Hepatocyte (in vitro differentiated cells): Measurements from ENCODE around the gene CD52. TPM values are rescaled to one million over a fixed set of nuclear protein-coding genes. Genes with fewer than 3 reads are reported as not detected.

Experiments used
- DNase-seq: peaks from one replicate; pipeline ENCODE4 v3.0.0-alpha.2; 2016; ENCODE audit warnings: low spot score
- H2AFZ ChIP-seq: fragments of 200-600 bp; sonication (generic); 2 replicates; pipeline ENCODE4 v1.6.0; 2016; ENCODE audit warnings: antibody characterized with exemption, mild to moderate bottlenecking
- H3K27ac ChIP-seq: fragments of 200-600 bp; sonication (generic); 2 replicates; pipeline ENCODE4 v1.5.1; 2016; ENCODE audit warnings: mild to moderate bottlenecking
- H3K27me3 ChIP-seq: fragments of 200-600 bp; sonication (generic); 2 replicates; pipeline ENCODE4 v1.6.1; 2016
- H3K36me3 ChIP-seq: fragments of 200-600 bp; sonication (generic); replicated peaks from 2 replicates; pipeline ENCODE4 v1.5.1; 2016; ENCODE audit warnings: low read depth; ENCODE audit not compliant: insufficient read depth
- H3K4me1 ChIP-seq: fragments of 200-600 bp; sonication (generic); 2 replicates; pipeline ENCODE4 v1.5.1; 2016; ENCODE audit warnings: mild to moderate bottlenecking, moderate library complexity; ENCODE audit not compliant: insufficient read depth
- H3K4me2 ChIP-seq: fragments of 200-600 bp; sonication (generic); 2 replicates; pipeline ENCODE4 v1.6.0; 2016
- H3K4me3 ChIP-seq: fragments of 200-600 bp; sonication (generic); 2 replicates; pipeline ENCODE4 v1.5.1; 2016; ENCODE audit warnings: mild to moderate bottlenecking
- H3K79me2 ChIP-seq: fragments of 200-600 bp; sonication (generic); 2 replicates; pipeline ENCODE4 v1.6.0; 2017; ENCODE audit warnings: mild to moderate bottlenecking
- H3K9me2 ChIP-seq: fragments of 200-600 bp; sonication (generic); replicated peaks from 2 replicates; pipeline ENCODE4 v1.6.0; 2017; ENCODE audit warnings: mild to moderate bottlenecking; ENCODE audit not compliant: insufficient read depth
- H3K9me3 ChIP-seq: fragments of 200-600 bp; sonication (generic); 2 replicates; pipeline ENCODE4 v1.5.1; 2016; ENCODE audit warnings: low read depth, mild to moderate bottlenecking
- H4K20me1 ChIP-seq: fragments of 200-600 bp; sonication (generic); 2 replicates; pipeline ENCODE4 v1.6.0; 2016; ENCODE audit warnings: mild to moderate bottlenecking; ENCODE audit not compliant: insufficient read depth, poor library complexity, severe bottlenecking
- CTCF ChIP-seq: fragments of 200-600 bp; sonication (generic); IDR thresholded peaks from 2 replicates; pipeline ENCODE4 v1.5.1; 2016; ENCODE audit warnings: antibody characterized with exemption, mild to moderate bottlenecking; ENCODE audit not compliant: poor library complexity
- EZH2 ChIP-seq: fragments of 200-600 bp; sonication (generic); IDR thresholded peaks from 2 replicates; pipeline ENCODE4 v1.6.1; 2016; ENCODE audit warnings: antibody characterized with exemption, mild to moderate bottlenecking, borderline replicate concordance
- EZH2phosphoT487 ChIP-seq: fragments of 200-600 bp; sonication (generic); IDR thresholded peaks from one replicate; pipeline ENCODE4 v1.6.1; 2018; ENCODE audit warnings: antibody characterized with exemption, mild to moderate bottlenecking, low read depth, moderate library complexity; ENCODE audit not compliant: unreplicated experiment, severe bottlenecking
- WGBS: methylation state at CpG from one replicate; pipeline ENCODE4 v1.1.6; 2016; ENCODE audit warnings: low lambda C conversion rate; ENCODE audit errors: missing lambda C conversion rate; 5-methylcytosine and 5-hydroxymethylcytosine counted together
- polyA plus RNA-seq: library from polyadenylated mRNA; unstranded; fragments of >200 nt; fragmentation: Nextera tagmentation; extraction: Ambion mirVana; gene quantifications from 2 replicates; pipeline ENCODE4 v1.2.1, GENCODE V29; 2016
- total RNA-seq: library from RNA; depleted of rRNA; stranded (reverse); fragments of >200 nt; gene quantifications from 2 replicates; pipeline ENCODE4 v1.2.3, GENCODE V29; 2014

The CD52 gene
- total and polyA plus RNA-seq, 2 experiments from 2014 or later, result 3.9 to 8.1 TPM

GRCh38 chr1:26344147-26344920, 26.6 kb downstream of the CD52 start:
- Histone ChIP-seq H3K27me3 (no peaks in the 10 kb centered on the region), H3K9me3 (no peaks in the 10 kb centered on the region), H3K9me2 (no peaks in the 10 kb centered on the region), H4K20me1 (no peaks in the 10 kb centered on the region), H3K4me2 (no peak overlapping the region), H2AFZ (no peak overlapping the region), H3K36me3 (no peaks in the 10 kb centered on the region), H3K4me1 (no peaks in the 10 kb centered on the region), H3K27ac (no peak overlapping the region), H3K4me3 (no peak overlapping the region), H3K79me2 (no peaks in the 10 kb centered on the region)
- no peak for DNase-seq
- WGBS, result 98% methylated on average over 15 of the region's 15 CpGs
- TF ChIP-seq EZH2phosphoT487, result no peak
- no peak for TF ChIP-seq EZH2
- TF ChIP-seq CTCF, result no peak

- no peak for DNase-seq
- 93% methylated on average over 15 of the region's 15 CpGs for WGBS
These were observed 28.0 kb downstream of the CD52 start for GRCh38 chr1:26345718-26346117.

GRCh38 chr1:26346274-26347033, 28.7 kb downstream of the CD52 start:
- no peak for DNase-seq
- WGBS, result 89% methylated on average over 10 of the region's 10 CpGs
- Histone ChIP-seq H3K4me3 (no peak overlapping the region), H3K27me3 (no peaks in the 10 kb centered on the region), H4K20me1 (no peaks in the 10 kb centered on the region), H3K9me2 (no peaks in the 10 kb centered on the region), H3K4me2 (no peak overlapping the region), H3K27ac (no peak overlapping the region), H3K9me3 (no peaks in the 10 kb centered on the region), H2AFZ (no peak overlapping the region), H3K79me2 (no peaks in the 10 kb centered on the region), H3K4me1 (peaks cover 6% of the 10 kb centered on the region), H3K36me3 (no peaks in the 10 kb centered on the region)
- TF ChIP-seq CTCF, result no peak
- no peak for TF ChIP-seq EZH2phosphoT487
- TF ChIP-seq EZH2, result no peak

More at GRCh38 chr1:26345718-26346117, 28.0 kb downstream of the CD52 start:
- Histone ChIP-seq H3K36me3 (no peaks in the 10 kb centered on the region), H3K4me2 (no peak overlapping the region), H3K9me3 (no peaks in the 10 kb centered on the region), H3K4me3 (no peak overlapping the region), H3K27me3 (no peaks in the 10 kb centered on the region), H3K79me2 (no peaks in the 10 kb centered on the region), H3K27ac (no peak overlapping the region), H2AFZ (no peak overlapping the region), H3K4me1 (no peaks in the 10 kb centered on the region), H3K9me2 (no peaks in the 10 kb centered on the region), H4K20me1 (no peaks in the 10 kb centered on the region)
- TF ChIP-seq EZH2phosphoT487, result no peak
- no peak for TF ChIP-seq CTCF
- no peak for TF ChIP-seq EZH2
